Measurements from ENCODE around the gene SPATA31E1. TPM values are rescaled to one million over a fixed set of nuclear protein-coding genes. Genes with fewer than 3 reads are reported as not detected.

SPATA31E1 gene
- total and polyA plus RNA-seq, 10 of the 15 experiments (the other 5 are each of a cell fraction or from before 2014, with no cell fraction given): not detected

- DNase-seq (ENCODE audit: low read depth, low spot score): no peak
- H3K4me2 ChIP-seq (ENCODE audit: control insufficient read depth, insufficient read depth): no peak overlapping the region
- ChIA-PET POLR2A (no interaction called here), SMC1A (ENCODE audit: uncharacterized antibody, unreplicated experiment) (no interaction called here), CTCF (no interaction called here), RAD21 (ENCODE audit: unreplicated experiment) (no interaction called here)
- no peaks in the 10 kb centered on the region for H3K27me3 ChIP-seq (replicated peaks in 1 of 2; ENCODE audit: control insufficient read depth in 2 of 2, insufficient read depth in 2 of 2, low read length in 1 of 2)
- no peak for ATAC-seq
- H3K9ac ChIP-seq (ENCODE audit: control insufficient read depth, insufficient read depth, low read length): no peak overlapping the region
- TF ChIP-seq, protein P1, sequence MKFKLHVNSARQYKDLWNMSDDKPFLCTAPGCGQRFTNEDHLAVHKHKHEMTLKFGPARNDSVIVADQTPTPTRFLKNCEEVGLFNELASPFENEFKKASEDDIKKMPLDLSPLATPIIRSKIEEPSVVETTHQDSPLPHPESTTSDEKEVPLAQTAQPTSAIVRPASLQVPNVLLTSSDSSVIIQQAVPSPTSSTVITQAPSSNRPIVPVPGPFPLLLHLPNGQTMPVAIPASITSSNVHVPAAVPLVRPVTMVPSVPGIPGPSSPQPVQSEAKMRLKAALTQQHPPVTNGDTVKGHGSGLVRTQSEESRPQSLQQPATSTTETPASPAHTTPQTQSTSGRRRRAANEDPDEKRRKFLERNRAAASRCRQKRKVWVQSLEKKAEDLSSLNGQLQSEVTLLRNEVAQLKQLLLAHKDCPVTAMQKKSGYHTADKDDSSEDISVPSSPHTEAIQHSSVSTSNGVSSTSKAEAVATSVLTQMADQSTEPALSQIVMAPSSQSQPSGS (IDR thresholded peaks at IDR 0.05; ENCODE audit: low read length): no peak
- no peak for TF ChIP-seq ZNF207 (IDR thresholded peaks at IDR 0.05; ENCODE audit: borderline replicate concordance)
- no peak for TF ChIP-seq CTCF (IDR thresholded peaks at IDR 0.05 in 2 of 3, conservative IDR thresholded peaks at IDR 0.05 in 1 of 3; ENCODE audit: control insufficient read depth in 2 of 3, extremely low read depth in 1 of 3, insufficient read depth in 1 of 3, low read depth in 3 of 3, low read length in 3 of 3)
- no peak for TF ChIP-seq FOXM1 (IDR thresholded peaks at IDR 0.05; ENCODE audit: low read depth, low read length)
- TF ChIP-seq EP300 (IDR thresholded peaks at IDR 0.05; ENCODE audit: borderline replicate concordance in 1 of 2, control insufficient read depth in 1 of 2, low read depth in 2 of 2, low read length in 2 of 2): no peak
- TF ChIP-seq MTA3 (IDR thresholded peaks at IDR 0.05; ENCODE audit: borderline replicate concordance, low read length): no peak
- TF ChIP-seq CBX3 (IDR thresholded peaks at IDR 0.05; ENCODE audit: borderline replicate concordance, low read depth): no peak
- no peak for TF ChIP-seq POU2F2 (IDR thresholded peaks at IDR 0.05; ENCODE audit: borderline replicate concordance, low read depth, low read length)
- TF ChIP-seq RUNX3 (IDR thresholded peaks at IDR 0.05; ENCODE audit: low read length): no peak
- H3K79me2 ChIP-seq (ENCODE audit: control insufficient read depth, insufficient read depth, low read length): no peaks in the 10 kb centered on the region
- no peaks in the 10 kb centered on the region for H3K36me3 ChIP-seq (ENCODE audit: control insufficient read depth in 2 of 2, insufficient read depth in 2 of 2, low read length in 1 of 2)
- H2AFZ ChIP-seq (ENCODE audit: control insufficient read depth, low read depth, low read length): no peak overlapping the region
- no peaks in the 10 kb centered on the region for H3K4me1 ChIP-seq (ENCODE audit: control insufficient read depth, insufficient read depth, low read length)
- in situ Hi-C loops (cut with MboI): no loop called here
- no peak overlapping the region for H3K27ac ChIP-seq (ENCODE audit: control insufficient read depth, insufficient read depth)
- FAIRE-seq: no peak
- no peak overlapping the region for H3K4me3 ChIP-seq
- intact Hi-C loops (cut with micrococcal nuclease; ENCODE audit: unreplicated experiment): no loop called here
- 12% methylated on average over 7 of the region's 7 CpGs for WGBS (ENCODE audit: insufficient coverage, insufficient replicate concordance, low lambda C conversion rate, missing lambda C conversion rate)
- no peaks in the 10 kb centered on the region for H4K20me1 ChIP-seq (ENCODE audit: control insufficient read depth, insufficient read depth)
- H3K9me3 ChIP-seq (replicated peaks; ENCODE audit: control insufficient read depth, insufficient read depth, low read length): no peaks in the 10 kb centered on the region
- no TSS peak for BruUV-seq (replicated peaks)
Measured at GRCh38 chr9:87853302-87853701, 29.4 kb upstream of the SPATA31E1 start.

Data from GM12878 (cell line).